ENCODE results near the gene CCDC117.
"Not testable (repeated sequence)": the region's sequence is repeated elsewhere in the genome, so short reads cannot be mapped to it uniquely, and the experiment has no call there.

Gene CCDC117, protein sequence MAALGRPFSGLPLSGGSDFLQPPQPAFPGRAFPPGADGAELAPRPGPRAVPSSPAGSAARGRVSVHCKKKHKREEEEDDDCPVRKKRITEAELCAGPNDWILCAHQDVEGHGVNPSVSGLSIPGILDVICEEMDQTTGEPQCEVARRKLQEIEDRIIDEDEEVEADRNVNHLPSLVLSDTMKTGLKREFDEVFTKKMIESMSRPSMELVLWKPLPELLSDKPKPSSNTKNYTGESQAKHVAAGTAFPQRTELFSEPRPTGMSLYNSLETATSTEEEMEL

DNA sequence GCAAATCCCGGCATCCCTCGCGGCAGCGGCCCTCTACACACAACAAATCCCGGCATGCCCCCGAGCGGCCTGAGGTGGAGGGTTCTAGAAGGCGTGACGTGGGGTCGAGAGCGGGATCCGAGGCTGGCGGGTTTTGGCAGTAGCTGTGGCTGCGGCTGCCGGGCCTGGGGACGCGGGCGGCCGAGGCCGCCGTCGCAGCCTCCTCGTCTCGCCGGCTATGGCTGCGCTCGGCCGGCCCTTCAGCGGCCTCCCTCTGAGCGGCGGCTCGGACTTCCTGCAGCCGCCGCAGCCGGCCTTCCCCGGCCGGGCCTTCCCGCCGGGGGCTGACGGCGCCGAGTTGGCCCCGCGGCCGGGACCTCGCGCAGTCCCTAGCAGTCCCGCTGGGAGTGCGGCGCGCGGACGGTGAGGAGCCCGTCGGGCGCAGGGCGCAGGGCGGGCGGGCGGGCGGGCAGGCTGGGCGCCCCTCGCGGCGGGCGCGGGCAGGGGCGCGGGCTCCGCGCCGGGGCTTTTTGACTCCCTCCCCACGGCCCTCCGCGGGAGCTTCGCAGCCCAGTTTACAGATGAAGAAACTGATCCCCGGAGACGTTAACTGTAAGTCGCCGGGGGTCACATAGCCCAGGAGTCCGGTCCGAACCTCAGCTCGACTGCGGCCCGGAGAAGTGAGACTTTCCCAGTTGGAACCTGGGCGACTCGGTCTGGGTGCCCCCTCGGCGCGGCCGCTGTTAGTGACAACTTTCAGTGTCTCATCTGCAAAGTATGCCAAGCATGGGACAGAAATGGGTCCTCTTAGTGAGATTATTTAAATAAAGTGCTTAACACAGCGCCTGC is at the start of gene CCDC117:
TSS of gene CCDC117 (plus strand) at position 63 of the 828 bp plus-strand sequence. CDS start at position 218, 155 bp downstream.
- peak; percentile 91 for DNase-seq

DNA sequence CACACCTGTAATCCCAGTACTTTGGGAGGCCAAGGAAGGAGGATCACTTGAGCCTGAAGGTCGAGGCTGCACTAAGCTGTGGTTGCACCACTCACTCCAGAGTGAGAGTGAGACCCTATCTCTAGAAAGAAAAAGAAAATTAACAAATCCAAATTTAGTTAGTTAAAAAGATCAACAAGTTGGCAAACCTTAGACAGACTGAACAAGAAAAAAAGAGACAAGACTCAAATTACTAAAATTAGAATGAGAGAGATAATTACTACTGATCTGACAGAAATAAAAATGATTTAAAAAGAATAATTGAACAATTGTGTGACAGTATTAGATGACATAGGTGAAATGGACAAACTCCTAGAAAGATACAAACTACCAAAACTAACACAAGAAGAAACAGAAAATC is 44.5 kb upstream of the CCDC117 start:
- DNase-seq, result no peak

- DNase-seq, result no peak
Measured at GRCh38 chr22:28728621-28729313, 43.7 kb upstream of the CCDC117 start.

DNA sequence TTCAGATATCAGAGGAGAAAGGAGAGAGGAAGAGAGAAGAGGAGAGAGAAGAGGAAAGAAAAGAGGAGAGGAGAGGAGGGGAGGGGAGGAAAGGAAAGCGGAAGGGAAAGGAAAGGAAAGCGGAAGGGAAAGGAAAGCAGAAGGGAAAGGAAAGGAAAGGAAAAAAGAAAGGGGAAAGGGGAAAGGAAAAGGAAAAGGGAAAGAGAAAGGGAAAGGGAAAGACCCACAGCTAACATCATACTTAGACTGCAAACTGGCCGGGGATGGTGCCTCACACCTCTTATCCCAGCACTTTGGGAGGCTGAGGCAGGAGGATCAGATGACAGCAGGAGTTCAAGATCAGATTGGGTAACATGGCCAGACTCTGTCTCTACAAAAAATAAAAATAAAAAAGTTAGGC is 42.3 kb upstream of the CCDC117 start:
- DNase-seq, result no peak

GRCh38 chr22:28734393-28734792 is 38.1 kb upstream of the CCDC117 start:
- no peak for DNase-seq

GRCh38 chr22:28736301-28737155 is 36.0 kb upstream of the CCDC117 start:
- no peak for DNase-seq

- DNase-seq, result no peak
Measured at GRCh38 chr22:28737701-28738100, 34.8 kb upstream of the CCDC117 start.

- not testable (repeated sequence) for DNase-seq
Measured at GRCh38 chr22:28738876-28739275, 33.6 kb upstream of the CCDC117 start.

DNA sequence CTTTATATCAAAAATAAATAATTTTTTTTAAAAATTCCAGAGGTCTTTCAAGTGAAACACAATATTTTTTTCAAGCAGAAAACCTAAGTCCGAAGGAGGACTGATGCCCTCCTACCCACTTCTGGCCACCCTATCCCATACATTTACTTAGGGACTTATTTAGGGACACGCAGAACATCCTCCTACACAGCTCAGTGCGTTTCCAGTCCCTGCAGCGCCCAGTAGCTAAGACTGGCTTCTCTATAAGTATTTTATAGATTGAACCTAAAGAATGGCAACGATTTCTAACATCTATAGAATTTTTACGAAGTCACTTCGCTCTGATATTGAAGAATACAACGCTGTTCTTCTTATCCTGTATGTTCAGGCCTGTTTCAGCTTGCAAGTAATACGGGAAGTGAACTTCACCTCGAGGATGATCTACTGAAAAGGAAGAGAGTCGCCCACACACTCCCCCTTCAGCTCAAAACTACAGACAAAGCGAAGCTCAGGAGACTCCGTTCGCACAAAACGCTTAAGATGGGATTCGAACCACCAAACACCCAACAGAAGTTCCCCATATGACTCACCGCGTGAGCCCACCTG is 31.2 kb upstream of the CCDC117 start:
- DNase-seq, result no peak

- peak; percentile 94 for DNase-seq
Measured at GRCh38 chr22:28741785-28742561, 30.5 kb upstream of the CCDC117 start, which contains the start of the genes CHEK2 and HSCB. CHEK2 (minus strand) TSS chr22:28741820; CDS start chr22:28734721, 7,099 bp downstream. HSCB (plus strand) TSS chr22:28742039; CDS start chr22:28742096, 57 bp downstream.

DNA sequence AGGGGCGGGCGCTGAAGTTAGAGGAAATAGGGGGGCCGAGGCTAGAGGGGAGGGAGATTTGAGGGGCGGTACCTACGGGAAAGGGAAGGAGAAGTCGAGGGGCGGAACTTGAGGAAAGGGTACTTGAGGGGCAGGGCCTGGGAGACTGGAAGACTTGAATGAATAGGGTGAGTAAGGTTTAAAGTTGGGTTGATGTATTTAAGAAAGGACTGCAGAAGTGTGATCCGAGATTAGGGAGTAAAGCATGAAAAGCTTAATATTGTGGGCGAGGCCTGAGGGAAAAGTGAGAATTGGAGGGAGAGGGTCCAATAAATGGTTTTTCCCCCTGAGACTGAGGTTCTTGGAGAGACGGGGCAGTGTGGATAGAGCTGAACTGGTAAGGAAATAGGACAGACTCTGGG is 29.9 kb upstream of the CCDC117 start:
- no peak for DNase-seq

GRCh38 chr22:28743852-28744251 is 28.6 kb upstream of the CCDC117 start:
- DNase-seq, result no peak

DNA sequence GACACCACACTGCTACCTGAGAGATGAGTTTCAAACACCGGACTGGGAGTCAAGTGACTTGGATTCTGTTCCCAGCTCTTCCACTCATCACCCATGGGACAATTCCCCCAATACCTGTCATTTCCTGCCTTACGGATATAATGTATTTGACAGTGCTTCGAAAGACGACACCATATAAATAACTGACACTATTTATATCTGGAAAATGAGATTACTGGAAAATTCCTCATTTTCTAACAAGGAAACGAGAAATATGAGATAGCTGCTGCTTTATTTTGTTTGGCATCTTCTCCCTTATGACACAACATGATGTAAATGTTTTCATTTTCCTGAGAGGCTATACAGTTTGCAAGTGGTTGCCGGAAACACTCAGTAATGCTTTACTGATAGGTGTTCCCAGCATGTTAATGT is 22.0 kb upstream of the CCDC117 start:
- DNase-seq, result no peak

- DNase-seq, result not testable (repeated sequence)
Measured at GRCh38 chr22:28754512-28754911, 18.0 kb upstream of the CCDC117 start.

DNA sequence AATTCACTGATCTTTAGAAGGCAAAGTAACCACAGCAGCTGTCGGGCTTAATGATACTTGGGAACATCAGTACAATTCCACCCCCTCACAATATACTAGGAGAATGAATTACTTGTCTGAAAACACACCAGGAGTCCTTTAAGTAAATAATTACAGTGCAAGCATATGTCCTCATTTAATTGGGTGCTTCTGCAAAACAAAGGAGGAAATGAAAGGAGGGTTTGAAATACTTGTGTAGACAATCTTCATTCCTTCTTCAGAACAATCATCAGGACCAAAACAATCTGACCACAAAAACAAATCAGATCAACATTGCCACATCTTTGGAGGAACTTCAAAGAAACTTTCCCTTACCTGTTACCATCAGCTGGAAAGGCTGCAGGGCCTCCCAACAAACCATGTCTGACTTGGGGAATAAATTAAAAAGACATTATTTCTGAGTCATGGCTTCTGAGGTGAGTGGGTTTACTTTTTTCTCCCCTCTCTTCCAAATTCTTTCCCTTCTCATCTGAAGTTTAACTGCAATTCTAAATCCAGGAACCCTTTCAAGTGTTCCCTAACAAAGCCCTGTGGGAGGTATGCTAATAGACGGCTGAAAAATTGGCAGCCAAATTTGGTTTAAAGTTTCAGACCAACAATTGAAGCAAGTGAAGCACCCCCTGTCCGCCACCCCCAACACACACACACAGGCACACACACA is 12.5 kb upstream of the CCDC117 start:
- DNase-seq, result no peak

DNA sequence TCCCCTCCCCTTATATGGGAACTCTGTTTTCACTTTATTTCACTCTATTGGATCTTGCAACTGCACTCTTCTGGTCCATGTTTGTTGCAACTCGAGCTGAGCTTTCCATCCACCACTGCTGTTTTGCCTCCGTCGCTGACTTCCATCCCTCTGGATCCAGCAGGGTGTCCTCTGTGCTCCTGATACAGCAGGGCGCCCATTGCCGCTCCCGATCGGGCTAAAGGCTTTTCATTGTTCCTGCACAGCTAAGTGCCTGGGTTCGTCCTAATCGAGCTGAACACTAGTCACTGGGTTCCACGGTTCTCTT is 11.1 kb upstream of the CCDC117 start:
- no peak for DNase-seq

GRCh38 chr22:28762000-28762399 is 10.5 kb upstream of the CCDC117 start:
- not testable (repeated sequence) for DNase-seq

DNA sequence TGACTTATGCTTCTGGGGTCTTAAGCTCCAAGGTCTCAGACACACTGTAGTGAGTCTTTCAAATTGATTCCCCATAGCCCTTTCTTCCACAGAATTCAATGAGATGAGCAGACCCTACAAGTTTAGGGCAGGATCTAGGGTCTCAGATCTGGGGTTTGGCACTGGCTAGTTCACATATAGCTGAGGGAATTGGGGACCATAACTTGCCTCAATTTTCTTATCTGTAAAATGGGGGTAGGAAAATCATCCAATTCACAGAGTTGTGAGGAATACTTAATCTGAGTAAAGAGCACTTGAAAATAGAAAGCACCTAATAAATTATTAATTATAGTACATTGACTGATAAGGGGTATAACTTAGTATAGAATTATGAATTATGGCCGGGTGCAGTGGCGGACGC is 5.9 kb upstream of the CCDC117 start:
- DNase-seq, result no peak

DNA sequence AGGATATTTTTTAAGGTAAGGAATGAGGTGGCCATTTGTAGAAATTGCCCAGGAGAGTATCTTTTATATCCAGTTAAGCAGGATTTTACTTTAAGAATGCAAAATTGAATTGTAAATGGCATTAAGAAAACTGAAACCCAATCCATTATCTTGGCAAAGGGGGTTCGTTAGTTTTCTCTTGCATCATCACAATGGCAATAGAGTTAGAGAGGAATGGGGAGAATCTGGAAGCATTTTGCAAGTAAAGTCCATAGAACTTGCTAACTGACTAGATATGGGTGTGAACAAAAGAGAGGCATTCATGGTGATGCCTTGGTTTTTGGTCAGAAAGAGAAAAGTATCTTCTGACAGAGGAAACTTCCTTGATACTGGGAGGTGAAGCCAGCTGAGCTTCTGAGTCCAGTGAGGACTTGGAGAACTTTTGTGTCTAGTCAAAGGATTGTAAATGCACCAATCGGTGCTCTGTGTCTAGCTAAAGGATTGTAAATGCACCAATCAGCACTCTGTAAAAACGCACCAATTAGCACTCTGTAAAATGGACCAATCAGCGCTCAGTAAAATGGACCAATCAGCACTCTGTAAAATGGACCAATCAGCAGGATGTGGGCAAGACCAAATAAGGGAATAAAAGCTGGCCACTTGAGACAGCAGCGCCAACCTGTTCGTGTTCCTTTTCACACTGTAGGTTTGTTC is 3.6 kb upstream of the CCDC117 start:
- DNase-seq, result no peak
